GM20431 (cell line): Measurements from ENCODE around the gene TFRC.
"Not testable (repeated sequence)": the region's sequence is repeated elsewhere in the genome, so short reads cannot be mapped to it uniquely, and the experiment has no call there.

Experiments used
- in situ Hi-C: fragments of 300-500 bp; cut with MseI, MboI; formaldehyde crosslinking; loops from one replicate; pipeline ENCODE4 v1.15.0; 2020; ENCODE audit warnings: low sequenced_read_pairs; ENCODE audit not compliant: unreplicated experiment

Gene TFRC

DNA sequence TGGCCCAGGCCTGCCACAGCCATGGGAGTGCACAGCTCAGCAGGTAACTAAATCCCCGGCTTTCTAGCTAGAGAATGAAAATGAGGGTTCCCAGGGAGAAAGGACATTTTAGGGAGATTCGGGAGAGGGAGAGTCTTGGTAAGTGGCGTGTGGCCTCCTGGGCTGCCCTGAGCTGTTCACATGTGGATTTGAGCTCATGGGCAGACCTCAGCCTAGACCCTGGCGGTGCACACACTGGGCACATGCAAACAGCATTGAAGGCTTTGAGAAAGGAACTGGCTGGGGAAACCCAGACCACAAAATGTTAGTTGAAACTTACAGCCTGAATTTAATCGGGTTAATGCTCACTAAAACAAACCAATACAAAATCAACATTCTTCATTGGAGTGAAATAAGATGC lies 72.4 kb downstream of the TFRC start:
- in situ Hi-C loops: no loop called here

DNA sequence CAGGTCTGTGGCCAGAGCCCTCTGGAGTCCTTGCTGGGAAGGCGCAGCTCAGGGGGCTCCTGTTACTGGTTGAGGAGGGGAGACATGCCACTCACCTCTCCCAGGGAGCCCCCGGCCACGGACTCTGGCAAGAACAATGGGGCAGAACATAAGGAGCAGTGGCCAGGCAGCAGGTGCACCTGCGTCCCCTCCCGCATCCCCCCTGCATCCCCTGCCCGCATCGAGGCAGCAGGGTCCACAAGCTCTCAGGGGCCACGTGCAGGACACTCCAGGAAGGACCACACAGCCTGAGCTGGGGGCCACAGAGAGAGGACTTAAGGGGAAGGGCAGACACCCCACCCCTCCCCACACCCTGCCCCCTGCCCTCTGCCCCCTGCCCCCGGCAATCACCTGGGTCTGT lies 73.0 kb downstream of the TFRC start:
- in situ Hi-C loops: no loop called here

DNA sequence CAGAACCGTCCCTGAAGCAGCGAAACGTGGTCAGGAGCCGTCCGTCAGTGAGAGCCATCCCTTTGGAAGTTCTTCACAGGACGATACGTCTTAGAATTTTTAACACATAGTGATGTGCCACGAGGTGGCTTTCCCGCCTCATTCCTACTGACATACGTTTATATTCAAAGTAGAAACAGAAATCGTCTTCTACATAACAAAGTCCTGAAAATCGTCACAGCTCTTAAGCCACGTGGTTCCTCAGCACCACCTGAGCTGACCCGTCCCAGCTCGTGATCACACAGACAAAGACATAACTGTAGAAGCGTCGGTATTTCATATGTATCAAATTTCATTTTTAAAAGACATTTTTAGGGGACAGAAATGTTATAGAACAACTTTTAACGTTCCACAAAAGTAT lies 73.5 kb downstream of the TFRC start:
- in situ Hi-C loops: no loop called here

DNA sequence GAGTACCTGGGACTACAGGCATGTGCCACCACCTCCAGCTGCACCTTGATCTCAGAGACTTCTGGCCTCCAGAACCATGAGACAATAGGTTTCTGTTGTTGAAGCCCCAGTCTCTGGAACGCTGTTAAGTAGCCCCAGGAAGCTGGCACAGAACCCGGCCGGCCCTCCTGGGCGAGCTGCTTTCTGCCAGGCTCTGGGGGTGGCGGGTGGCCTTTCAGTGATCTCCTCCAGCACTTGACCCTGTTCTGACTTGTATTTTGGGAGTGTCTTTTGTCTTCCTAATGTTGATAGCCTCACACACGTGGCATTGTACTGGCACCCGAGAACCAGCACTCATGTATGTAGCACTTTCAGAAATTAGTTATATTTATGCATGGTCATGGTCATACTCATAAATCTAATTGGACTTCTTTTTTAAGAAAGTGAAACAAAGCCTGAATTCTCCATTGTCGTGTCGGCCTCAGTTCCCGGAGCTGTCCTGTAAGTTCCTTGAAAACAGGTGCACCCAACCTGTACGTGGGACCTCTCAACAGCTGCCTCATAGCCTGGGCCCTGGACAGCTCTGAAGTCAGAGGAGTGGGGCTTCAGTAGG lies 74.0 kb downstream of the TFRC start:
- in situ Hi-C loops: no loop called here

DNA sequence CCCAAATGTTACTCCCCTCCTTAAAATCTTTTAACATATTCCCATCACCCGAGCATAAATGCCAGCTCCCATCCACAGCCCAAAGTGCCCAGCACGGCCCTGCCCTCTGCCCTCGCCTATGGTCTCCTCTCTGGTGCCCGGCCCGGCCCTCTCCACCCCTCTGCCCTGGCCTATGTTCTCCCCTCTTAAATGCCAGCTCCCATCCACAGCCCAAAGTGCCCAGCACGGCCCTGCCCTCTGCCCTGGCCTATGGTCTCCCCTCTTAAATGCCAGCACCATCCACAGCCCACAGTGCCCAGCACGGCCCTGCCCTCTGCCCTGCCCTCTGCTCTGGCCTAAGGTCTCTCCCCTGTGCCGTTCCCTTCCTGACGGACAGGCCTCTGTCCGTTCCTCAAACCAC lies 76.6 kb downstream of the TFRC start:
- in situ Hi-C loops: not testable (repeated sequence)

DNA sequence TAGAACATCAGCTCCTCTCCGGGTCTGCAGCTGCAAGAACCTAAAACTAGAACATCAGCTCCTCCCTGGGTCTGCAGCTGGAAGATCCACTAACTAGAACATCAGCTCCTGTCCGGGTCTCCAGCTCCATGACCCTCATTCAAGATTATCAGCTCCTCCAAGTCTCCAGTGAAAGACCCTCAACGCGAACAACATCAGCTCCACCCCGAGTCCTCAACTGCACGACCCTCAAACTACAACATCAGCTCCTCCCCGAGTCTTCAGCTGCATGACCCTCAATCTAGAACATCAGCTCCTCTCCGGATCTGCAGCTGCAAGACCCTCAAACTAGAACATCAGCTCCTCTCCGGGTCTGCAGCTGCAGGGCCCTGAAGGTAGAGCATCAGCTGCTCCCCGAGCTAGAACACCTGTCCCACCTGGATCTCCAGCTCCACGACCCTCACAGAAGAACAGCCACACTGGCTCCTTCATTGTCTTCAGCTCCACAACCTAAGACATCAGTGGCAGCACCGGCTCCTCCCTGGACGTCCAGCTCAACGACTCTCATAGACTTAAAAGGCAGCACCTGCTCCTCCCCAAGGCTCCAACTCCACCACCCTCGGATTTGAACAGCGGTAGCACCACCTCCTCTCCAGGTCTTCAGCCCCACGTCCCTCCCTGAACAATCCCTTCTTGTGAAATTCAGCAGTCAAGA lies 77.4 kb downstream of the TFRC start:
- in situ Hi-C loops: not testable (repeated sequence)

DNA sequence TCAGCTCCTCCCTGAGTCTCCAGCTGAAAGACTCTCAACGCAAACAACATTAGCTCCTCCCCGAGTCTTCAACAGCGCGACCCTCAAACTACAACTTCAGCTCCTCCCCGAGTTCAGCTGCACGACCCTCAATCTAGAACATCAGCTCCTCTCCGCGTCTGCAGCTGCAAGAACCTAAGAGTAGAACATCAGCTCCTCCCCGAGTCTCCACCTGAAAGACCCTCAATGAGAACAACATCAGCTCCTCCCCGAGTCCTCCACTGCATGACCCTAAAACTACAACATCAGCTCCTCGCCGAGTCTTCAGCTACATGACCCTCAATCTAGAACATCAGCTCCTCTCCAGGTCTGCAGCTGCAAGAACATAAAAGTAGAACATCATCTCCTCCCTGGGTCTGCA lies 78.3 kb downstream of the TFRC start:
- in situ Hi-C loops: no loop called here

DNA sequence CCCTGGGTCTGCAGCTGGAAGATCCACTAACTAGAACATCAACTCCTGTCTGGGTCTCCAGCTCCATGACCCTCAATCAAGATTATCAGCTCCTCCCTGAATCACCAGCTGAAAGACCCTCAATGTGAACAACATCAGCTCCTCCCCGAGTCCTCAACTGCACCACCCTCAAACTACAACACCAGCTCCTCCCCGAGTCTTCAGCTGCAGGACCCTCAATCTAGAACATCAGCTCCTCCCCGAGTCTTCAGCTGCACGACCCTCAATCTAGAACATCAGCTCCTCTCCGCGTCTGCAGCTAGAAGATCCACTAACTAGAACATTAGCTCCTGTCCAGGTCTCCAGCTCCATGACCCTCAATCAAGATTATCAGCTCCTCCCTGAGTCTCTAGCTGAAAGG lies 79.2 kb downstream of the TFRC start:
- in situ Hi-C loops: not testable (repeated sequence)

DNA sequence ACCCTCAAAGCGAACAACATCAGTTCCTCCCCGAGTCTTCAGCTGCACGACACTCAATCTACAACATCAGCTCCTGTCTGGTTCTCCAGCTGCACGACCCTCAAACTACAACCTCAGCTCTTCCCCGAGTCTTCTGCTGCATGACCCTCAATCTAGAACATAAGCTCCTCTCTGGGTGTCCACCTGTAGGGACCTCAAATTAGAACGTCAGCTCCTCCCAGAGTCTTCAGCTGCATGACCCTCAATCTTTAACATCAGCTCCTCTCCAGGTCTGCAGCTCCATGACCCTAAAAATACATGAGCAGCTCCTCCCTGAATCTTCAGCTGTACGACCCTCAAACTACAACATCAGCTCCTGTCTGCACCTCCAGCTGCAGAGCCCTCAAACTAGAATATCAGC lies 80.7 kb downstream of the TFRC start:
- in situ Hi-C loops: not testable (repeated sequence)

DNA sequence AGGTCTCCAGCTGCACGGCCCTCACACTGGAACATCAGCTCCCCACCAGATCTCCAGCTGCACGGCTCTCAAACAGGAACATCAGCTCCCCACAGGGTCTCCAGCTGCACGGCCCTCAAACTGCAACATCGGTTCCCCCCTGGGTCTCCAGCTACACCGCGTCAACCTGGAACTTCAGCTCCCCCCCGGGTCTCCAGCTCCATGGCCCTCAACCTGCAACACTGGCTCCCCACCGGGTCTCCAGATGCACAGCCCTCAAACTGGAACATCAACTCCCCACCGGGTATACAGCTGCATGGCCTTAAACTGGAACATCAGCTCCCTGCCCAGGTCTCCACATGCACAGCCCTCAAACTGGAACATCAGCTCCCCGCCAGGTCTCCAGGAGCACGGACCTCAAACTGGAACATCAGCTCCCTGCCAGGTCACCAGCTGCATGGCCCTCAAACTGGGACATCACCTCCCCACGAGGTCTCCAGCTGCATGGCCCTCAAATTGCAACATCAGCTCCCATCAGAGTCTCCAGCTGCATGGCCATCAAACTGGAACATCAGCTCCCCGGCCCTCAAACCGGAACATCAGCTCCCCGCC lies 81.4 kb downstream of the TFRC start:
- in situ Hi-C loops: not testable (repeated sequence)

DNA sequence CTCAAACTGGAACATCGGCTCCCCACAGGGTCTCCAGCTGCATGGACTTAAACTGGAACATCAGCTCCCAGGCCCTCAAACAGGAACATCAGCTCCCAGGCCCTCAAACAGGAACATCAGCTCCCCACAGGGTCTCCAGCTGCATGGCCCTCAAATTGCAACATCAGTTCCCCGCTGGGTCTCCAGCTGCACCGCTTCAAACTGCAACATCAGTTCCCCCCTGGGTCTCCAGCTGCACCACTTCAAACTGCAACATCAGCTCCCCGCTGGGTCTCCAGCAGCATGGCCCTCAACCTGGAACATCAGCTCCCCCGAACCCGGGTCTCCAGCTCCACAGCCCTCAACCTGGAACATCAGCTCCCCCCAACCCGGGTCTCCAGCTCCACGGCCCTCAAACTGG lies 82.0 kb downstream of the TFRC start:
- in situ Hi-C loops: no loop called here
